GM19468 (cell line): ENCODE measurements around the gene SLC13A4.

Experiments
- ATAC-seq: cut with Tn5 transposase; IDR thresholded peaks from one replicate; pipeline ENCODE4 v1.9.1; 2021; ENCODE audit warnings: mild to moderate bottlenecking, moderate library complexity, moderate number of reproducible peaks; ENCODE audit not compliant: unreplicated experiment; ENCODE audit errors: extremely low read depth

Gene SLC13A4

GRCh38 chr7:135634191-135634878 is 93.7 kb downstream of the SLC13A4 start:
- ATAC-seq: no peak
